Measurements from ENCODE around the gene B3GALT4. TPM values are rescaled to one million over a fixed set of nuclear protein-coding genes. Genes with fewer than 3 reads are reported as not detected.

The B3GALT4 gene
- total RNA-seq, 2 experiments from 2014 or later = 12.2 to 12.8 TPM

DNA sequence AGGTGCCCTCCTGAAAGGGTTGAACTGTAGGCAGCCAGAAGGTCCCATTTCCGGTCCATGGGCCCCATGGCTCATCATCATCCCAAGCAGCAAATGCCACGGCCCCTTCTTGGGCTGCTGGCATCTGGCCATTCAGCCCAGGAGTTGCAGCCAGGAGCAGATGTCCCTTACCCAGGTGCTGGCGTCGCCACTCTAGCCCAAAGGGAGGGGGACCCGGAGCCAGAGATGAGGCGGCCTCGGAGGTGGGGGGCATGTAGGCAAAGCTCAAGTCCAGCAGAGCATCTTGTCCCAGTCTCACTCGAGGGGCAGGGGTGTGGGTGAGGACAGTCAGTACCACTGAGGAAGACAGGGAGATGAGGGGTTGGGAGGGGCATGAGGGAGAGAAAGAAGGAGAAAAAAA is 28.1 kb downstream of the B3GALT4 start:
- Mint-ChIP-seq H3K27ac (no peak overlapping the region), H3K4me1 (ENCODE audit: low read depth) (peaks cover 24% of the 10 kb centered on the region), H3K36me3 (ENCODE audit: low read depth) (peaks cover 58% of the 10 kb centered on the region), H3K27me3 (ENCODE audit: low read depth) (no peaks in the 10 kb centered on the region), H3K9me3 (ENCODE audit: insufficient read depth) (no peaks in the 10 kb centered on the region), H3K4me3 (no peak overlapping the region)
- DNase-seq (no peak), ATAC-seq (no peak)
- ChIA-PET CTCF (no interaction called here), POLR2A (no interaction called here)

DNA sequence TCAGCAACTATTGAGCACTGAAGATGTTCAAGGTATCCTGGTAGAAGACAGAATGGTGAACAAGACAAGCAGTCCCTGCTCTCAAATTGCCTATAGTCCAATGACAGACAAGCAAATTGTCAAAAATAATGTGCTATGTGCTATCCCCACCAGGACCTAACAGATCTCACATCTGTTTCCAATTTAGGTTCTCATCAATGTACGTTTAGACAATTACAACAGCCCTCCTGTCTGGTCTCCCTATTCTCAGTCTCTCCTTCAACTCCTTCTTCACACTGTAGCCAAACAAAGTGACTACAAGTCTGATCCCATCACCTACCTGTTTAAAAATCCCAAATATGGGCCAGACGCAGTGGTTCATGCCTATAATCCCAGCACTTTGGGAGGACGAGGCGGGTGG is 29.4 kb downstream of the B3GALT4 start:
- ChIA-PET POLR2A (no interaction called here), CTCF (no interaction called here)
- Mint-ChIP-seq H3K27me3 (ENCODE audit: low read depth) (no peaks in the 10 kb centered on the region), H3K27ac (peak overlapping the region; percentile 23), H3K36me3 (ENCODE audit: low read depth) (peaks cover 54% of the 10 kb centered on the region), H3K9me3 (ENCODE audit: insufficient read depth) (no peaks in the 10 kb centered on the region), H3K4me3 (no peak overlapping the region), H3K4me1 (ENCODE audit: low read depth) (peaks cover 20% of the 10 kb centered on the region)
- DNase-seq = no peak
- ATAC-seq = no peak

GRCh38 chr6:33312361-33313104 is 35.6 kb downstream of the B3GALT4 start:
- DNase-seq (peak; percentile 92), ATAC-seq (peak; percentile 43)
- ChIA-PET POLR2A (interaction anchor here (0.6 to 3.3 kb wide), 17 partner anchors 11 to 466 kb away, joined by 3 to 36 read pairs (median 6); partner anchors contain the start of genes B3GALT4, RGL2, RPS18 and RXRB), CTCF (interaction anchor here (1.3 to 2.5 kb wide), 8 partner anchors 11 to 113 kb away, joined by 4 to 19 read pairs (median 6); partner anchors contain the start of genes RGL2, RPS18 and VPS52)
- Mint-ChIP-seq H3K4me3 (peak overlapping the region; percentile 99), H3K27ac (peak overlapping the region; percentile 97), H3K4me1 (ENCODE audit: low read depth) (peaks cover 52% of the 10 kb centered on the region), H3K9me3 (ENCODE audit: insufficient read depth) (no peaks in the 10 kb centered on the region), H3K36me3 (ENCODE audit: low read depth) (peaks cover 62% of the 10 kb centered on the region), H3K27me3 (ENCODE audit: low read depth) (no peaks in the 10 kb centered on the region)

DNA sequence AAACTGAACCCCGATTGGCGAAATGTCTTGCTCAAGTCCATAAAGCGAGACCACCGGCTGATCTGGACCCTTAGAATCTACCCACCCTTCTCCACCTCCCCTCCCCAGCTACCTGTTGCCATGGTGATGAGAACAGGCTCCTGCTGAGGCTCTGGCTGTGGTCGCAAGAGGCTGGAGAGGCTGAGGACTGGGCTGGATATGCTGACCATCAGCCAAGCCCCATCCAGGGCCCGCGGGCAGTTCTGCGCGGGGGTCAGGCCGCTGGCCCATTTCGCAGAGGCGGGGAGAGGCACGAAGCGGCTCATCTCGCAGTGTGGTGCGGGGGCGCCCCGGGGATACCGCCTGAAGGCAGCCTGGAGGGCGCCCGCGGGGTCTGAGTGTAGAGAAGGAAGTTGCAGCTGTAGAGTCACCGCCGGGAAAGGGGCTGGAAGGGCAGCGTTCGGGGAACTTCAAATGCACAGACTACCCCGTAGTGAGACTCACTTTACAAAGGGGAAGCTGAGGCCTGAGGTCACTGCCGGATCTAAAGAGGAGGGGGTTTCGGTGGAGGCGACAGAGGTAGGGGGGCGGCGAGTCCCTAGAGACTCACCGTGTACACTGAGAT is 36.3 kb downstream of the B3GALT4 start:
- no peaks in the 10 kb centered on the region for H3K9me3 Mint-ChIP-seq (ENCODE audit: insufficient read depth)
- H3K4me3 Mint-ChIP-seq = peak overlapping the region; percentile 99
- CTCF ChIA-PET = interaction anchor here (1.3 to 2.5 kb wide), 8 partner anchors 12 to 113 kb away, joined by 4 to 19 read pairs (median 6); partner anchors contain the start of genes RGL2, RPS18 and VPS52
- peaks cover 58% of the 10 kb centered on the region for H3K4me1 Mint-ChIP-seq (ENCODE audit: low read depth)
- no peaks in the 10 kb centered on the region for H3K27me3 Mint-ChIP-seq (ENCODE audit: low read depth)
- ATAC-seq (peak; percentile 5), DNase-seq (peak; percentile 53)
- POLR2A ChIA-PET = interaction anchor here (0.6 to 3.3 kb wide), 16 partner anchors 12 to 467 kb away, joined by 3 to 36 read pairs (median 5); partner anchors contain the start of genes B3GALT4, RGL2, RPS18 and RXRB
- peaks cover 64% of the 10 kb centered on the region for H3K36me3 Mint-ChIP-seq (ENCODE audit: low read depth)
- H3K27ac Mint-ChIP-seq = peak overlapping the region; percentile 97

DNA sequence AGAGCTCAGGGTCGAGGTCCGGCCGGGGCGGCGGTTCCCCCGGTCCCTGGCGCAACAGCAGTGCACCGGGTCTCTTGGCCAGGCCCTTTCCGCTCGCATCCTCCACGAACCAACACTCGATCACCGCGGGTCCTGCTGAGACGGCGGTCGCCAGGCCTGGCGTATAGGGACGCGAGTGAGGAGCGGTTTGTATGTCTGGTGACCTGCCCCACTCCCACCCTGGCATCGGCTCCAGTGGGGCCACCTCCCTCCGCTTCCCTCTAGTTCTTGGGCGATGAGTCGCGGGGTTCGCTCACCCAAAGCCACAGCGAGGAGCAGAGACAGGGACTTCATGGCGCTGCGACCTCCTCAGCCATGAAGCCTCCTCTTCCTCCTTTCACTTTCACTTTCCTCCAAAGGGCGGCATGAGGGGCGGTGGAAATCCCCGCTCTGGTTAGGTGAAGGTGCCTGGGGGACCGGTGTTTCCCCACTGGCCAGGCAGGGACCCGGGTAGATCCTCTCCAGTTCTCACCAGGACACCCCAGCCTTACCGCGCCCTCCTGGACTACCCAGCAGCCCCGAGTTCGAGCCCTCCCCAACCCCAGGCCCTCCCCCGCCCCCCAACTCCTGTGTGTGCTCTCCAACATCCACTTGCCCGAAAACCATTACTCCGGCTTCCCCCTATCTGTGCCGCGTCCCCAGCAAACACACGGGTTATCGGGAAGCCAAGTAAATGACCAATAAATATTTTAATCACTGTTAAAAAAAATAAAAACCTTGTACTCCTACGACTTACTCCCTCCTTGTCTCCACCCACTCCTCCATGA is 37.0 kb downstream of the B3GALT4 start, which contains the start of gene TAPBP:
Gene TAPBP (minus strand): TSS at position 370 of the 806 bp plus-strand sequence. CDS start 37 bp downstream, at position 333.
- peaks cover 60% of the 10 kb centered on the region for H3K4me1 Mint-ChIP-seq (ENCODE audit: low read depth)

GRCh38 chr6:33314515-33314942 is 37.6 kb downstream of the B3GALT4 start:
- H3K36me3 Mint-ChIP-seq (ENCODE audit: low read depth) = peaks cover 68% of the 10 kb centered on the region
- no peaks in the 10 kb centered on the region for H3K9me3 Mint-ChIP-seq (ENCODE audit: insufficient read depth)

More for the DNA sequence above, 37.0 kb downstream of the B3GALT4 start, which contains the start of gene TAPBP:
- ATAC-seq (peak; percentile 57), DNase-seq (peak; percentile 89)
- H3K36me3 Mint-ChIP-seq (ENCODE audit: low read depth) = peaks cover 64% of the 10 kb centered on the region
- peak within 1 kb of the TSS; percentile 99 for H3K4me3 Mint-ChIP-seq
- ChIA-PET POLR2A (interaction anchor here (0.7 to 3.3 kb wide), 11 partner anchors 13 to 117 kb away, joined by 3 to 36 read pairs (median 8); partner anchors contain the start of genes B3GALT4, RGL2, RPS18 and VPS52), CTCF (interaction anchor here (1.3 to 2.5 kb wide), 5 partner anchors 15 to 112 kb away, joined by 4 to 19 read pairs (median 6); partner anchors contain the start of gene RGL2)
- H3K9me3 Mint-ChIP-seq (ENCODE audit: insufficient read depth) = no peaks in the 10 kb centered on the region
- H3K27ac Mint-ChIP-seq = peak within 1 kb of the TSS; percentile 97
- H3K27me3 Mint-ChIP-seq (ENCODE audit: low read depth) = no peaks in the 10 kb centered on the region

DNA sequence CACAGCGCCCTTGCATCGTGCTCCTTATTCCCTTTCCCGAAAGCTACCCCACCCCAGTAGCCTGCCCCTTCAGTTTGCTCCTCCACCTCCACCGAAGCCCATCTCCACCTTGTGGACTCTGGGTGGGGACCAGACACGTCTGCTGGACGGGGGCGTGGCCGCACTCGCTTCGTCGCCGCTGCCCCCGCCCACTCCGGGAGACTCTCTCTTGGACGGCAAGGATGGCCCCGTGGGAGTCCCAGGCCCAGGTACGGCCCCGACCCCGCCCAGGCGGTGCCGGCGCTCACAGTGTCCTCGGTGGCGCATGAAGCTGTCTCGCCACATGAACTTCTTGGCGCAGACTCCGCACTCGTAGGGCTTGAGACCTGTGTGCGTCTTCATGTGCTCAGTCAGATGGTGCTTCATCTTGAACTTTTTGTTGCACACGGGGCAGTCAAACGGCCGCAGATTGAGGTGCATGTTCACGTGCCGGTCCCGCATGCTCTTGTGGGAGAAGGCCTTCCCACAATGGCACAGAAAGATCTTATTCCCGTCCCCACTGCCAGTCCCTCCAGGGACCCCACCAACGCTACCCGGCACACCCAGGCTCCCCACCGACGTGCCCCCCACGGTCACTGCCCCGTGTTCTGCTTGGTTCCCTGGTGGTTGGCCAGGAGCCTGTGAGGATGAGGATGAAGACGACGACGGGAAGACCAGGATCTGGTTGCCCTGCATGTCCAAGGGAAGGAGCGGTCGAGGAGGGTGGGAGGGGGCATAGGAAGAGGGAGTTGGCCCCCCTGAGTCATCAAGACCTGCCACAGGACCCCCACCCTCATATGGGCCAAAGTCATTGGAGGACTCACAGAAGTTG is 38.2 kb downstream of the B3GALT4 start:
- no peak for DNase-seq
- peaks cover 73% of the 10 kb centered on the region for H3K4me1 Mint-ChIP-seq (ENCODE audit: low read depth)
- no peak for ATAC-seq
- CTCF ChIA-PET = interaction anchor here (4.6 kb wide), 1 partner anchor 30 kb away, joined by 36 read pairs; no protein-coding TSS in a partner anchor
- H3K27me3 Mint-ChIP-seq (ENCODE audit: low read depth) = no peaks in the 10 kb centered on the region
- peaks cover 75% of the 10 kb centered on the region for H3K36me3 Mint-ChIP-seq (ENCODE audit: low read depth)
- POLR2A ChIA-PET = interaction anchor here (1.1 kb wide), 1 partner anchor 113 kb away, joined by 3 read pairs; no protein-coding TSS in a partner anchor
- peak overlapping the region; percentile 99 for H3K4me3 Mint-ChIP-seq
- no peaks in the 10 kb centered on the region for H3K9me3 Mint-ChIP-seq (ENCODE audit: insufficient read depth)
- peak overlapping the region; percentile 97 for H3K27ac Mint-ChIP-seq

More at GRCh38 chr6:33314515-33314942, 37.6 kb downstream of the B3GALT4 start:
- Mint-ChIP-seq H3K27ac (peak overlapping the region; percentile 97), H3K4me1 (ENCODE audit: low read depth) (peaks cover 66% of the 10 kb centered on the region), H3K27me3 (ENCODE audit: low read depth) (no peaks in the 10 kb centered on the region), H3K4me3 (peak overlapping the region; percentile 99)
- ChIA-PET POLR2A (no interaction called here), CTCF (no interaction called here)
- ATAC-seq = peak; percentile 34
- DNase-seq = peak; percentile 84

GRCh38 chr6:33315793-33316602 is 39.1 kb downstream of the B3GALT4 start:
- Mint-ChIP-seq H3K4me1 (ENCODE audit: low read depth) (peaks cover 78% of the 10 kb centered on the region), H3K27me3 (ENCODE audit: low read depth) (no peaks in the 10 kb centered on the region), H3K27ac (peak overlapping the region; percentile 74), H3K36me3 (ENCODE audit: low read depth) (peaks cover 78% of the 10 kb centered on the region), H3K4me3 (peak overlapping the region; percentile 71), H3K9me3 (ENCODE audit: insufficient read depth) (no peaks in the 10 kb centered on the region)
- ChIA-PET POLR2A (interaction anchor here (1.1 to 4.0 kb wide), 2 partner anchors 28 to 113 kb away, joined by 3 to 34 read pairs; no protein-coding TSS in a partner anchor), CTCF (interaction anchor here (4.6 kb wide), 1 partner anchor 29 kb away, joined by 36 read pairs; no protein-coding TSS in a partner anchor)
- ATAC-seq (no peak), DNase-seq (no peak)

- Mint-ChIP-seq H3K4me1 (ENCODE audit: low read depth) (peaks cover 83% of the 10 kb centered on the region), H3K27ac (peak overlapping the region; percentile 74), H3K9me3 (ENCODE audit: insufficient read depth) (no peaks in the 10 kb centered on the region), H3K4me3 (peak overlapping the region; percentile 71), H3K36me3 (ENCODE audit: low read depth) (peaks cover 82% of the 10 kb centered on the region), H3K27me3 (ENCODE audit: low read depth) (no peaks in the 10 kb centered on the region)
- CTCF ChIA-PET = interaction anchor here (1.0 to 4.6 kb wide), 6 partner anchors 17 to 266 kb away, joined by 3 to 36 read pairs (median 5); no protein-coding TSS in a partner anchor
- ATAC-seq (no peak), DNase-seq (peak; percentile 28)
- POLR2A ChIA-PET = interaction anchor here (0.6 to 4.0 kb wide), 10 partner anchors 16 to 546 kb away, joined by 3 to 34 read pairs (median 4); partner anchors contain the start of genes PFDN6, PHF1, RGL2 and RPS18
These were observed 39.9 kb downstream of the B3GALT4 start for GRCh38 chr6:33316603-33317418.

All from activated CD8-positive, alpha-beta T cell treated with anti-CD3 and anti-CD28 coated beads, Interleukin-2, amount 10 ng/mL, durations not matched to agents 7 days and 5 days (primary cell).